Measurements from ENCODE around the gene ANKRD16.
"Not testable (repeated sequence)": the region's sequence is repeated elsewhere in the genome, so short reads cannot be mapped to it uniquely, and the experiment has no call there.

DNA sequence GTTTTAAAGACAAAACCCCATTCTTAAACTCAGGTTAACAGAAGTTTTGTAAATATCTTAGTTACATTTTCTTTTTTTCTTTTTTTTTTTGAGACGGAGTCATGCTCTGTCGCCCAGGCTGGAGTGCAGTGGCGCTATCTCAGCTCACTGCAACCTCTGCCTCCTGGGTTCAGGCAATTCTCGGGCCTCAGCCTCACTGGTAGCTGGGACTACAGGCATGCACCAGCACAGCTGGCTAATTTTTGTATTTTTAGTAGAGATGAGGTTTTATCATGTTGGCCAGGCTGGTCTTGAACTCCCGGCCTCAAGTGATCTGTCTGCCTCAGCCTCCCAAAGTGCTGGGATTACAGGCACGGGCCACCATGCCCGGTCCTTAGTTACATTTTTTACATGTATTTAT lies 12.7 kb downstream of the ANKRD16 start:
- TF ChIP-seq, protein P1, sequence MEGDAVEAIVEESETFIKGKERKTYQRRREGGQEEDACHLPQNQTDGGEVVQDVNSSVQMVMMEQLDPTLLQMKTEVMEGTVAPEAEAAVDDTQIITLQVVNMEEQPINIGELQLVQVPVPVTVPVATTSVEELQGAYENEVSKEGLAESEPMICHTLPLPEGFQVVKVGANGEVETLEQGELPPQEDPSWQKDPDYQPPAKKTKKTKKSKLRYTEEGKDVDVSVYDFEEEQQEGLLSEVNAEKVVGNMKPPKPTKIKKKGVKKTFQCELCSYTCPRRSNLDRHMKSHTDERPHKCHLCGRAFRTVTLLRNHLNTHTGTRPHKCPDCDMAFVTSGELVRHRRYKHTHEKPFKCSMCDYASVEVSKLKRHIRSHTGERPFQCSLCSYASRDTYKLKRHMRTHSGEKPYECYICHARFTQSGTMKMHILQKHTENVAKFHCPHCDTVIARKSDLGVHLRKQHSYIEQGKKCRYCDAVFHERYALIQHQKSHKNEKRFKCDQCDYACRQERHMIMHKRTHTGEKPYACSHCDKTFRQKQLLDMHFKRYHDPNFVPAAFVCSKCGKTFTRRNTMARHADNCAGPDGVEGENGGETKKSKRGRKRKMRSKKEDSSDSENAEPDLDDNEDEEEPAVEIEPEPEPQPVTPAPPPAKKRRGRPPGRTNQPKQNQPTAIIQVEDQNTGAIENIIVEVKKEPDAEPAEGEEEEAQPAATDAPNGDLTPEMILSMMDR (IDR thresholded peaks at IDR 0.05; ENCODE audit: borderline replicate concordance, extremely low read depth, low read length, poor library complexity, severe bottlenecking): not testable (repeated sequence)
- not testable (repeated sequence) for TF ChIP-seq EZH2 (IDR thresholded peaks at IDR 0.05; ENCODE audit: borderline replicate concordance, low read depth, low read length, severe bottlenecking)

Data from DND-41 (cell line).